ENCODE results near the gene PRELID3B. TPM values are rescaled to one million over a fixed set of nuclear protein-coding genes. Genes with fewer than 3 reads are reported as not detected.

The PRELID3B gene
- total RNA-seq, 2 experiments from 2014 or later: 148 to 196 TPM

DNA sequence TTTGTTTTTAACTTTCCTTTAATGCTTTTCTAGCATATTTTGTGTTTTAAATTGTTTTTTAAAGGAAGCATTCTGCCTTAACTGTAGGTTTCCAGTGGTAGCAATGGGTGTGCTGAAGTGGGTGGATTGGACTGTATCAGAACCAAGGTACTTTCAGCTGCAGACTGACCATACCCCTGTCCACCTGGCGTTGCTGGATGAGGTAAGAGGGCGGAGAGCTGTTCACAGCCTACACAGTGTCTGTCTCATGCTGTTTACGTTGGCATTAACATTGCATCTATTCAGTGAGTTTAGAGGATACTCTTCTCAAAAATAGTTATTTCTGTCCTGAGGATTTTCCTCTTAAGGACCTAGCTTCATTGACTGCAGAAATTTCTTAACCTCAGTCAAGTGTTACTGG, 49.7 kb downstream of the PRELID3B start:
- POLR2A ChIA-PET: no interaction called here
- no peak for DNase-seq
- Mint-ChIP-seq H3K36me3 (ENCODE audit: low read depth) (peaks cover 83% of the 10 kb centered on the region), H3K27me3 (no peaks in the 10 kb centered on the region), H3K4me3 (no peak overlapping the region), H3K27ac (peak overlapping the region; percentile 13), H3K4me1 (peaks cover 4% of the 10 kb centered on the region), H3K9me3 (ENCODE audit: low read depth) (no peaks in the 10 kb centered on the region)
- CTCF ChIA-PET: interaction anchor here (0.6 to 1.0 kb wide), 3 partner anchors 11 to 1255 kb away, joined by 3 to 4 read pairs (median 4); no protein-coding TSS in a partner anchor
- intact Hi-C loops (cut with DNase I, micrococcal nuclease): no loop called here
- ATAC-seq: no peak

DNA sequence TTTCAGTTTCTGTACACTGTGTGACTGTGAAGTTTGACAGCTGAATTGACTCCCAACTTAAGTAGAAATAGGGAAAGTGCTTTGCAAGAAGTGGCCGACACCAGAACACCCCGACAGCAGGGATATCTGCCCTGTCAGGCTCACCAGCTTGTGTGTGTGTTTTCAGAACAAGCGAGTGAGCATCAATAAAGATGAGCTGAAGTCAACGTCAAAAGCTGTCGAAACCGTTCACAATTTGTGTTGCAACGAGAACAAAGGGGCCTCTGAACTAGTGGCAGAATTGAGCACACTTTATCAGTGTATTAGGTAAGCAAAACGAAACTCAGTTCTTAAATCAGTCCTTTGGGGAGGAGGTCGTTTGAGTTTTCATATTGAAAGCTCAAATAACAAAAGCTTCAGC, 50.9 kb downstream of the PRELID3B start:
- H3K27me3 Mint-ChIP-seq: no peaks in the 10 kb centered on the region
- CTCF ChIA-PET: interaction anchor here (0.6 to 0.9 kb wide), 2 partner anchors 43 to 125 kb away, joined by 3 read pairs; no protein-coding TSS in a partner anchor
- H3K4me3 Mint-ChIP-seq: no peak overlapping the region
- H3K36me3 Mint-ChIP-seq (ENCODE audit: low read depth): peaks cover 84% of the 10 kb centered on the region
- peaks cover 11% of the 10 kb centered on the region for H3K4me1 Mint-ChIP-seq
- ATAC-seq (no peak), DNase-seq (no peak)
- intact Hi-C loops (cut with DNase I, micrococcal nuclease): no loop called here
- POLR2A ChIA-PET: interaction anchor here (0.5 kb wide), 1 partner anchor 244 kb away, joined by 3 read pairs; no protein-coding TSS in a partner anchor
- peak overlapping the region; percentile 40 for H3K27ac Mint-ChIP-seq
- no peaks in the 10 kb centered on the region for H3K9me3 Mint-ChIP-seq (ENCODE audit: low read depth)

DNA sequence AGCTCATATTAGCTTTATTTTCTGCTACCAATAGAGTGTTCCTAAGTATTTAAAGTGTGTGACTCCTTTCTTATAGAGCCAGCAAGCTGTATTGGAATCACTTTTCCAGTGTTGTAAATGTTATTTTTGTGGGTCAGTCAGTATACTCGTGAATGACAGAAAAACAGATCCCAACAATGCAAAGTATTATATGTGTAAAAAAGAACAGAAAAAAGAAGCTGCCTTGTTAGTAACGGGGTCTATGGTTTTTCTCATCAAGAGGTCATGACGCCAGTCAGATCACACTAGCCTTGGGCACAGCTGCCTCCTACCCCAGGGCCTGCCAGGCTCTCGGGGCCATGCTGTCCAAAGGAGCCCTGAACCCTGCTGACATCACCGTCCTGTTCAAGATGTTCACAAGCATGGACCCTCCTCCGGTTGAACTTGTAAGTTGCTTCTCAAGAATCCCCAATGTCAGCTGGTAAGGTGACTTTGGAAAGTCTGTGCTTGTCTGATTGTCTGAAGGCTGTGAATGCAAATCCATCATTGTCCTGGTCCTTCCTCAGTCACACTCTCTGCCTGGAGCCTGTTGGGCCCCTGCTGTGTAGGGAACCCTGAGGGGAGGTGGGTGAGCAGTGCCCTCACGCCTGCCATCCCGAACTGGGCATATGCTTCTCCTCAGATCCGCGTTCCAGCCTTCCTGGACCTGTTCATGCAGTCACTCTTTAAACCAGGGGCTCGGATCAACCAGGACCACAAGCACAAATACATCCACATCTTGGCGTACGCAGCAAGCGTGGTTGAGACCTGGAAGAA, 51.7 kb downstream of the PRELID3B start:
- ATAC-seq: no peak
- Mint-ChIP-seq H3K27me3 (no peaks in the 10 kb centered on the region), H3K27ac (peak overlapping the region; percentile 58), H3K36me3 (ENCODE audit: low read depth) (peaks cover 81% of the 10 kb centered on the region), H3K9me3 (ENCODE audit: low read depth) (no peaks in the 10 kb centered on the region), H3K4me3 (no peak overlapping the region), H3K4me1 (peaks cover 18% of the 10 kb centered on the region)
- no peak for DNase-seq
- ChIA-PET CTCF (no interaction called here), POLR2A (interaction anchor here (0.6 to 0.7 kb wide), 2 partner anchors 68 to 72 kb away, joined by 3 to 4 read pairs; no protein-coding TSS in a partner anchor)
- intact Hi-C loops (cut with DNase I, micrococcal nuclease): no loop called here

DNA sequence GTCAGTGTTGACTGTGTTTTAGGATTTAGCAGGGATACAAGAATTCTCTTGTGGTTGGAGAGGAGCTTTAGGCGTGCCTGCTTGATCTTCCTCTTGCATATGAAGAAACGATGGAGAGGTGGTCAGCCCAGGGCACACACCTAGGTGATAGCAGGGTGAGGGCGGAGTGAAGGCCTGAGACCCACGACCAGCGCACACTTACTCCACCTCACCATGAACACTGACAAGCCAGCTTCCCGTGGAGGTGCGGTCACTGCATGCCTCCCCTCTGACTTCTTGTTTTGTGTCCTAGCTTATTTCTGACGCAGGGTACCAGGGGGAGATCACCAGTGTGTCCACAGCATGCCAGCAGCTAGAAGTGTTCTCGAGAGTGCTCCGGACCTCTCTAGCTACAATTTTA, 53.4 kb downstream of the PRELID3B start:
- H3K9me3 Mint-ChIP-seq (ENCODE audit: low read depth): no peaks in the 10 kb centered on the region
- CTCF ChIA-PET: interaction anchor here (0.8 to 1.0 kb wide), 2 partner anchors 84 to 384 kb away, joined by 3 read pairs; no protein-coding TSS in a partner anchor
- POLR2A ChIA-PET: no interaction called here
- intact Hi-C loops (cut with DNase I, micrococcal nuclease): no loop called here
- no peaks in the 10 kb centered on the region for H3K27me3 Mint-ChIP-seq
- peaks cover 76% of the 10 kb centered on the region for H3K36me3 Mint-ChIP-seq (ENCODE audit: low read depth)
- H3K4me1 Mint-ChIP-seq: peaks cover 29% of the 10 kb centered on the region
- ATAC-seq (no peak), DNase-seq (no peak)
- peak overlapping the region; percentile 23 for H3K27ac Mint-ChIP-seq
- H3K4me3 Mint-ChIP-seq: no peak overlapping the region

DNA sequence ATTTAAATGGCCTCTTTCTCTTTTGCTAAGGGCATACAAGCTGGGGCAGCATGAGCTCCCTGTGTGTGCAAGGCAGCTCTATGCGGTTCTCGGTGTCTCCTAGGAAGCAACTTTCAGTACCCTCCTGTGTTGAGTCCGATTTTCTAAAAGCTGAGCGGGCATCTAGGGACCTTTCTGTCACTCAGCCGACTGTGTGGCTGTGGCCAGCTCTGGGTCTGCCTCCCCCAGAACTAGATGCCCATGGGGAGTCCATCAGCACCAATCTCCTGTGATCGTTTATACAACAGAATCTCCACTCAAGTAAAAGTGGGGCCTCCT, 54.1 kb downstream of the PRELID3B start:
- POLR2A ChIA-PET: no interaction called here
- no peaks in the 10 kb centered on the region for H3K9me3 Mint-ChIP-seq (ENCODE audit: low read depth)
- H3K4me3 Mint-ChIP-seq: no peak overlapping the region
- no peaks in the 10 kb centered on the region for H3K27me3 Mint-ChIP-seq
- peak overlapping the region; percentile 23 for H3K27ac Mint-ChIP-seq
- DNase-seq (no peak), ATAC-seq (no peak)
- CTCF ChIA-PET: interaction anchor here (0.6 kb wide), 2 partner anchors 79 to 235 kb away, joined by 3 to 4 read pairs; no protein-coding TSS in a partner anchor
- intact Hi-C loops (cut with DNase I, micrococcal nuclease): no loop called here
- H3K36me3 Mint-ChIP-seq (ENCODE audit: low read depth): peaks cover 77% of the 10 kb centered on the region
- H3K4me1 Mint-ChIP-seq: peaks cover 34% of the 10 kb centered on the region

DNA sequence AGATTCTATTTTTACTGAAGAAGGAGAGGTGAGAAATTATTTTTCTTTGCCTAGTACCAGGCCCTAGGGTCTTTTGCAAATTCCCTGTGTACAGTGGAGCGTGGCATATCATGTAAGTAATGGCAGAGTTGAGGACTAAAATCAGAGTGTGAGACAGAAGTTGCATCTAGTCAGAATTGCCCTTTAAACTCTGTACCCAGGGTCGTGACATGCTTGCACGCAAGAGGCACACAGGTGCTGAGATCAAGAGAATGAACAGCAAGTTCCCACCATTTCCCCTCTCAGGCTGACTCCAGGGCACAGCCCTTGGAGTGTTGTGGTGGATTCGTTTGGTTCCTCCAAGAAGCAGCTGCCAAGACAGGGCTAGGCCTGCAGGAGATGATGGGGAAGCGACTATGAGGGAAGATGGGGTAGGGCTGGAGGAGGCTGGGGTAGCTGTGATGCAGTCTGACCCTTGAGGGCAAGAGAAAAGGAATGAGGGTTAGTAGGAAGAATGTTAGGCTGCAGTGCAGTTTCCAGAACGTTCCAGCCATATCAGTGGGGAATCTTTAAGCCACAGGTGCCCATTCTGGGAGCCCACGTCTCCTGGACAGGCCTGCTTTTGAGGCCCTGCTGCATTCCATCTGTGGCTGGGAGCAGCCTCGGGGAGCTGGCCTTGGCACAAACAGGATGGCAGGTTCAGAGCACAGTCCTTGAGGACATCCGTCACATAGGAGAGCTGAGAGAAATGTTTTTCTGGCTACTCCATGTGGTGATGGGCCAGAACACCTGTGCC, 54.6 kb downstream of the PRELID3B start:
- peaks cover 74% of the 10 kb centered on the region for H3K36me3 Mint-ChIP-seq (ENCODE audit: low read depth)
- H3K27ac Mint-ChIP-seq: no peak overlapping the region
- no peak for ATAC-seq
- H3K9me3 Mint-ChIP-seq (ENCODE audit: low read depth): no peaks in the 10 kb centered on the region
- no peaks in the 10 kb centered on the region for H3K27me3 Mint-ChIP-seq
- peaks cover 37% of the 10 kb centered on the region for H3K4me1 Mint-ChIP-seq
- intact Hi-C loops (cut with DNase I, micrococcal nuclease): no loop called here
- POLR2A ChIA-PET: no interaction called here
- H3K4me3 Mint-ChIP-seq: no peak overlapping the region
- no peak for DNase-seq
- CTCF ChIA-PET: interaction anchor here (0.6 kb wide), 2 partner anchors 79 to 236 kb away, joined by 3 to 4 read pairs; no protein-coding TSS in a partner anchor

DNA sequence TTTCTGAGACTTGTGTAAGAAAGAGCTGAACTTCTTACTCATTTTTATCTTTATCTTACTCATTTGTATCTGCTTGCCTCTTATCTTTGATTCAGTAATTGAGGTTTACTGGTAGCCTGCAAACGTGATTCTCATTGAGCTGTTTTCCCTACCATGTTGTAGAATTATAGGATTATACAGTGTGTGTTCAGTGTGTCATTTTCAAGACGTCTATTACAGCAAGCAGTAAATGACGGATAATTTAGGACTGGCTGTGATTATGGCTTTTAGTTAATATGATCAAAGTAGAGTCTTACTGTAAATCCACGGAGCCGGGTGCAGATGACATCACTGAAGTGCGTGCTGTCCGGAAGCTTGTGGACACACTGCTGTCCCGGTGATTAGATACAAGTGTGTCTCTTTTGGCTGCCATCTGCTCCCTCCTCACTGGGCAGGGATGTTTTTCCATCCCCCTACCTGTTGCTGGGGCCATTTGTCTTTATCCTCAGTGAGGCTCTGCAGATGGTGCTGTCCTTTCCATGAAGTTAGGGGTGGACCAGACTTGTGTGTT, 55.5 kb downstream of the PRELID3B start:
- ATAC-seq: peak; percentile 59
- Mint-ChIP-seq H3K36me3 (ENCODE audit: low read depth) (peaks cover 76% of the 10 kb centered on the region), H3K4me1 (peaks cover 44% of the 10 kb centered on the region), H3K9me3 (ENCODE audit: low read depth) (no peaks in the 10 kb centered on the region), H3K27ac (peak overlapping the region; percentile 87), H3K27me3 (no peaks in the 10 kb centered on the region), H3K4me3 (no peak overlapping the region)
- intact Hi-C loops (cut with DNase I, micrococcal nuclease): no loop called here
- ChIA-PET CTCF (interaction anchor here (0.7 kb wide), 1 partner anchor 45 kb away, joined by 5 read pairs; the partner anchor contains the start of gene ATP5F1E), POLR2A (interaction anchor here (0.7 to 0.8 kb wide), 2 partner anchors 45 to 93 kb away, joined by 3 to 4 read pairs; partner anchors contain the start of gene ATP5F1E)
- no peak for DNase-seq

DNA sequence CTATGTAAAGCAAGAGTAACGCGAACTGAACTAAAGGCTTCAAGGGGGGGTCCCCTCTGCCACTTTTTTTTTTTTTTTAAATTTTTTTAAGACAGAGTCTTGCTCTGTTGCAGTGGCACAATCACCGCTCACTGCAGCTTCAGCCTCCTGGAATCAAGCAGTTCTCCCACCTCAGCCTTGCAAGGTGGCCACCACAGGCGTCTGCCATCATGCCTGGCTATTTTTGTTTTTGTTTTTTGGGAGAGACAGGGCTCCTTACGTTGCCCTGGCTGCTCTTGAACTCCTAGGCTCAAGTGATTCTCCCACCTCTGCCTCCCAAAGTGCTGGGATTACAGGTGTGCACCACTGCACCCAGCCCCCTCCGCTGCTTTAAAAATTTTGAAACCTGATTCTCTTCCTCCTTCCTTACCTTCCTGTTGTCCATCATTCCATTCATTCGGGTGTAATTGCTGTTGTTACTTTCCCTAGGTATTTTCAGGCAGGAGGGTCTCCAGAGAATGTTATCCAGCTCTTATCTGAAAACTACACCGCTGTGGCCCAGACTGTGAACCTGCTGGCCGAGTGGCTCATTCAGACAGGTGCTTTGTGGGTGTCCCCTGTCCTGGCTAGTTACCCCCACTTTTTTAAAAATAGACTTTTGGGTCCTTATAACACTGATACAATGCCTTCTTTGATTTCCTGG, 56.2 kb downstream of the PRELID3B start:
- ChIA-PET POLR2A (interaction anchor here (0.7 to 0.8 kb wide), 2 partner anchors 46 to 92 kb away, joined by 3 to 4 read pairs; partner anchors contain the start of gene ATP5F1E), CTCF (interaction anchor here (0.7 to 0.8 kb wide), 2 partner anchors 45 to 236 kb away, joined by 3 to 5 read pairs; partner anchors contain the start of gene ATP5F1E)
- no peak overlapping the region for H3K4me3 Mint-ChIP-seq
- no peak for DNase-seq
- H3K27ac Mint-ChIP-seq: peak overlapping the region; percentile 87
- H3K27me3 Mint-ChIP-seq: no peaks in the 10 kb centered on the region
- peaks cover 73% of the 10 kb centered on the region for H3K36me3 Mint-ChIP-seq (ENCODE audit: low read depth)
- H3K9me3 Mint-ChIP-seq (ENCODE audit: low read depth): no peaks in the 10 kb centered on the region
- ATAC-seq: no peak
- intact Hi-C loops (cut with DNase I, micrococcal nuclease): no loop called here
- peaks cover 44% of the 10 kb centered on the region for H3K4me1 Mint-ChIP-seq

DNA sequence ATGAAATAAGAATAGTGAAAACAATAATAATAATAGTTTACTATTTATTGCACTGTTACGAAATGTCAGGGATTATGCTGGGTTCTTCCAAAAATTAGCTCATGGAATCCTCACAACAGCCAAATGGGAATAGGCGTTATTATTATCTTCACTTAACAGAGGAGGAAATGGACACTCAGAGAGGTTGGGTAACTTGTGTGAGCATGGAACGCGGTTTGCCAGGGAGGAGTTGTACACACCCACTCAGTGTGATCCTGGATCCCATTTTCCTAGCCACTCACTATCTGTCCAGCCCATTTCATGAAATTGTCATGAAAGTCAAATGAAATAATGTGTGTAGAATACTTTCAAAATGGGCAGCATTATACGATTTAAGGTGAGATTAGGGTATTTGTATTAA, 56.9 kb downstream of the PRELID3B start:
- H3K27me3 Mint-ChIP-seq: no peaks in the 10 kb centered on the region
- no peak overlapping the region for H3K4me3 Mint-ChIP-seq
- H3K36me3 Mint-ChIP-seq (ENCODE audit: low read depth): peaks cover 66% of the 10 kb centered on the region
- H3K4me1 Mint-ChIP-seq: peaks cover 44% of the 10 kb centered on the region
- intact Hi-C loops (cut with DNase I, micrococcal nuclease): no loop called here
- ATAC-seq (no peak), DNase-seq (no peak)
- CTCF ChIA-PET: interaction anchor here (0.8 kb wide), 1 partner anchor 236 kb away, joined by 3 read pairs; no protein-coding TSS in a partner anchor
- no peaks in the 10 kb centered on the region for H3K9me3 Mint-ChIP-seq (ENCODE audit: low read depth)
- no peak overlapping the region for H3K27ac Mint-ChIP-seq
- POLR2A ChIA-PET: interaction anchor here (1.8 kb wide), 1 partner anchor 46 kb away, joined by 4 read pairs; the partner anchor contains the start of gene ATP5F1E

DNA sequence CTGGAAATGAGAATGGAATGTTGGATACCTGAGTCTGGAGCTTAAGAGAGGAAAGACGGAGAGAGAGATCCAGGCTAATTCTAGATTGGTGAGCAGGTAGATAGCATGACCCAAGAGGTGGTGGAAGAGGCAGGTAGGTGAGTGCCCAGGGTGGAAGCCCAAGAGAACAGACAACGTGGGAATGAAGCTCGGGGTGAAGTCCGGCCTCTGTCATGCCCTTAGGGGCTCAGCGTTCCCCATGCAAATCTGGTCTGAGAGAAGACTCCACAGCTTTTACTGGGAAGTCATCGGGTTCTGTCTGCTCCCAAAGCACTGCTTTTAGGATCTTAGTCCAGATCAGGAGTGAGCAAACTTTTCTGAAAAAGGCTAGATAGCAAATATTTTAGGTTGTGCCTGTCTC, 57.9 kb downstream of the PRELID3B start:
- POLR2A ChIA-PET: interaction anchor here (1.8 kb wide), 1 partner anchor 47 kb away, joined by 4 read pairs; the partner anchor contains the start of gene ATP5F1E

More for the DNA sequence above, 57.9 kb downstream of the PRELID3B start:
- Mint-ChIP-seq H3K27me3 (no peaks in the 10 kb centered on the region), H3K36me3 (ENCODE audit: low read depth) (peaks cover 59% of the 10 kb centered on the region), H3K27ac (peak overlapping the region; percentile 49), H3K4me3 (no peak overlapping the region), H3K9me3 (ENCODE audit: low read depth) (no peaks in the 10 kb centered on the region), H3K4me1 (peaks cover 44% of the 10 kb centered on the region)
- ATAC-seq: no peak
- intact Hi-C loops (cut with DNase I, micrococcal nuclease): loop anchor here (5.0 kb wide), 2 partner anchors 48 to 77 kb away; partner anchors contain the start of gene ATP5F1E (in 1 of the 2)
- DNase-seq: no peak
- CTCF ChIA-PET: interaction anchor here (0.7 to 1.7 kb wide), 3 partner anchors 9 to 851 kb away, joined by 3 to 4 read pairs (median 3); no protein-coding TSS in a partner anchor

Data from activated CD4-positive, alpha-beta T cell treated with anti-CD3 and anti-CD28 coated beads for 36 hours (primary cell).